ENCODE measurements around the gene TAS2R46.

GRCh38 chr12:11039171-11039570, 22.9 kb downstream of the TAS2R46 start:
- TF ChIP-seq CTCF (conservative IDR thresholded peaks at IDR 0.05; ENCODE audit: low read depth in 2 of 2) (no peak), STAT1 (IDR thresholded peaks at IDR 0.05; ENCODE audit: unreplicated experiment) (no peak), JUNB (IDR thresholded peaks at IDR 0.05; ENCODE audit: unreplicated experiment) (no peak), POLR2AphosphoS5 (IDR thresholded peaks at IDR 0.05; ENCODE audit: low read depth) (no peak), EZH2 (IDR thresholded peaks at IDR 0.05; ENCODE audit: low read depth, unreplicated experiment) (no peak)
